Gastroesophageal sphincter (tissue), 4 donors: ENCODE results near the gene LPIN1. TPM values are rescaled to one million over a fixed set of nuclear protein-coding genes. Genes with fewer than 3 reads are reported as not detected.

Experiments
- ATAC-seq: fragments of 150-250 bp; one replicate; pipeline ENCODE4 v1.9.1; 2016; ENCODE audit warnings: mild to moderate bottlenecking, moderate library complexity
- H3K27ac ChIP-seq, 4 donors: fragments of 200-600 bp; sonication (generic) in 3 of 4; 1 replicate in 3 of 4; 2 replicates in 1 of 4; pipeline ENCODE4 v1.5.1; 2016 to 2019
- H3K27me3 ChIP-seq: fragments of 200-600 bp; sonication (generic); one replicate; pipeline ENCODE4 v1.5.1; 2019
- H3K36me3 ChIP-seq, 2 donors: fragments of 200-600 bp; sonication (generic); one replicate each; pipeline ENCODE4 v1.5.1; 2019; ENCODE audit warnings: control low read depth in 1 of 2
- H3K4me1 ChIP-seq, 3 donors: fragments of 200-600 bp; sonication (generic); 1 replicate in 2 of 3; 2 replicates in 1 of 3; pipeline ENCODE4 v1.5.1; 2016 to 2019; ENCODE audit warnings: control low read depth in 2 of 3
- H3K4me3 ChIP-seq, 2 donors: fragments of 200-600 bp; sonication (generic); one replicate each; pipeline ENCODE4 v1.5.1; 2019; ENCODE audit warnings: mild to moderate bottlenecking in 1 of 2, moderate library complexity in 1 of 2
- H3K9me3 ChIP-seq, 3 donors: fragments of 200-600 bp; sonication (generic); one replicate each; pipeline ENCODE4 v1.5.1; 2017 to 2019; ENCODE audit warnings: control low read depth in 2 of 3
- CTCF ChIP-seq, 4 experiments: fragments of 200-600 bp in 2 of 4; fragments of 450-650 bp in 2 of 4; sonication (generic) in 1 of 4; IDR thresholded peaks; one replicate each; pipeline ENCODE4 v1.5.1; 2017 to 2019; ENCODE audit warnings: antibody characterized with exemption in 4 of 4, mild to moderate bottlenecking in 2 of 4, moderate library complexity in 2 of 4
- EP300 ChIP-seq: sonication (generic); formaldehyde crosslinking; IDR thresholded peaks from one replicate; pipeline ENCODE4 v1.6.1; 2017; ENCODE audit warnings: antibody characterized with exemption, mild to moderate bottlenecking
- POLR2A ChIP-seq, 2 donors: fragments of 450-650 bp; IDR thresholded peaks; one replicate each; pipeline ENCODE4 v1.6.1; 2017; ENCODE audit warnings: antibody characterized with exemption in 2 of 2, mild to moderate bottlenecking in 2 of 2, moderate library complexity in 1 of 2
- POLR2AphosphoS5 ChIP-seq: sonication (generic); formaldehyde crosslinking; IDR thresholded peaks from one replicate; pipeline ENCODE4 v1.6.1; 2017; ENCODE audit warnings: antibody characterized with exemption
- WGBS, 2 donors: methylation state at CpG; one replicate each; pipeline ENCODE4 v1.1.5; 2018; ENCODE audit warnings: low coverage in 1 of 2; 5-methylcytosine and 5-hydroxymethylcytosine counted together
- total RNA-seq, 4 donors: library from RNA; depleted of rRNA; stranded (reverse); fragments of >200 nt; gene quantifications; one replicate each; pipeline ENCODE4 v1.1.0, GENCODE V29; 2016

LPIN1 gene
- total RNA-seq, 4 donors from 2014 or later: 47.3 to 70.1 (median 50.0) TPM

- no peak for ATAC-seq
- 83 to 93% methylated on average over 2 of the region's 3 CpGs for WGBS, 2 donors
- TF ChIP-seq POLR2A (IDR thresholded peaks at IDR 0.05) (no peak), EP300 (no peak), CTCF (IDR thresholded peaks at IDR 0.05) (no peak), POLR2AphosphoS5 (no peak)
Observed at GRCh38 chr2:11828933-11829323, 82.5 kb downstream of the LPIN1 start.

GRCh38 chr2:11829324-11829946, 83.0 kb downstream of the LPIN1 start:
- Histone ChIP-seq H3K27ac (peak overlapping the region; percentile 21 to 81 (median 75)), H3K4me3 (peak overlapping the region in 1 of 2 donors; percentile 35), H3K36me3 (peaks cover 0 to 36% of the 10 kb centered on the region in 2 donors), H3K9me3 (no peaks in the 10 kb centered on the region), H3K4me1 (peaks cover 5 to 25% (median 13%) of the 10 kb centered on the region in 3 donors), H3K27me3 (no peaks in the 10 kb centered on the region)
- 8 to 10% methylated on average over 4 of the region's 11 CpGs for WGBS, 2 donors
- TF ChIP-seq EP300 (no peak), CTCF (IDR thresholded peaks at IDR 0.05) (peak in 1 of 4 experiments; percentile 59)
- ATAC-seq: peak; percentile 13

More at GRCh38 chr2:11828933-11829323, 82.5 kb downstream of the LPIN1 start:
- Histone ChIP-seq H3K27ac (peak overlapping the region in 3 of 4 donors; percentile 75 to 81 (median 75)), H3K4me3 (no peak overlapping the region), H3K9me3 (no peaks in the 10 kb centered on the region), H3K4me1 (peaks cover 5 to 25% (median 13%) of the 10 kb centered on the region in 3 donors), H3K36me3 (peaks cover 0 to 41% of the 10 kb centered on the region in 2 donors), H3K27me3 (no peaks in the 10 kb centered on the region)

- H3K27ac ChIP-seq: peak overlapping the region; percentile 21 to 81 (median 75)
- peaks cover 5 to 25% (median 13%) of the 10 kb centered on the region in 3 donors for H3K4me1 ChIP-seq
- peak; percentile 85 for ATAC-seq
- H3K9me3 ChIP-seq: peaks cover 0 to 3% (median 0%) of the 10 kb centered on the region in 3 donors
- peak overlapping the region; percentile 10 to 35 for H3K4me3 ChIP-seq
- peak in 3 of 4 experiments; percentile 9 to 53 (median 29) for TF ChIP-seq CTCF (IDR thresholded peaks at IDR 0.05)
- TF ChIP-seq POLR2AphosphoS5: peak; percentile 66
- TF ChIP-seq POLR2A (IDR thresholded peaks at IDR 0.05): no peak
- WGBS, 2 donors: 0 to 9% methylated on average over 8 to 13 of the region's 17 CpGs
- peaks cover 0 to 29% of the 10 kb centered on the region in 2 donors for H3K36me3 ChIP-seq
- H3K27me3 ChIP-seq: no peaks in the 10 kb centered on the region
Observed at GRCh38 chr2:11829947-11830707, 83.7 kb downstream of the LPIN1 start.

- peak overlapping the region; percentile 10 to 35 for H3K4me3 ChIP-seq
- TF ChIP-seq EP300 (no peak), POLR2AphosphoS5 (no peak), CTCF (IDR thresholded peaks at IDR 0.05) (no peak), POLR2A (IDR thresholded peaks at IDR 0.05) (no peak)
- no peak for ATAC-seq
- H3K9me3 ChIP-seq: peaks cover 0 to 3% (median 0%) of the 10 kb centered on the region in 3 donors
- no peaks in the 10 kb centered on the region for H3K27me3 ChIP-seq
- H3K4me1 ChIP-seq: peaks cover 5 to 25% (median 13%) of the 10 kb centered on the region in 3 donors
- H3K36me3 ChIP-seq: peaks cover 0 to 22% of the 10 kb centered on the region in 2 donors
- 38 to 43% methylated on average over 6 to 7 of the region's 7 CpGs for WGBS, 2 donors
- H3K27ac ChIP-seq: peak overlapping the region; percentile 21 to 81 (median 75)
Observed at GRCh38 chr2:11830708-11831301, 84.4 kb downstream of the LPIN1 start.
